Fibroblast of pulmonary artery (primary cell): ENCODE data around the gene RGS3.

Experiments
- DNase-seq: peaks from one replicate; pipeline ENCODE4 v3.0.0-alpha.2; 2010; ENCODE audit warnings: low read depth
- H3K4me3 ChIP-seq: replicated peaks from 2 replicates; pipeline ENCODE4 v1.5.1; 2011; ENCODE audit warnings: low read depth, mild to moderate bottlenecking, control low read depth, low read length, moderate library complexity
- CTCF ChIP-seq: IDR thresholded peaks from 2 replicates; pipeline ENCODE4 v1.5.1; 2011; ENCODE audit warnings: mild to moderate bottlenecking, control low read depth, low read length, inconsistent platforms; ENCODE audit errors: missing control alignments

The RGS3 gene

GRCh38 chr9:113479174-113479621 lies 15.7 kb downstream of the RGS3 start:
- no peak for TF ChIP-seq CTCF
- no peak for DNase-seq

GRCh38 chr9:113480612-113481011 lies 17.1 kb downstream of the RGS3 start:
- no peak for TF ChIP-seq CTCF
- no peak overlapping the region for H3K4me3 ChIP-seq
- DNase-seq: no peak

More at GRCh38 chr9:113479174-113479621, 15.7 kb downstream of the RGS3 start:
- no peak overlapping the region for H3K4me3 ChIP-seq

- no peak overlapping the region for H3K4me3 ChIP-seq
- no peak for DNase-seq
- TF ChIP-seq CTCF: no peak
These were observed 17.8 kb downstream of the RGS3 start for GRCh38 chr9:113481176-113481787.

GRCh38 chr9:113482341-113482740 lies 18.8 kb downstream of the RGS3 start:
- TF ChIP-seq CTCF: no peak
- no peak overlapping the region for H3K4me3 ChIP-seq
- DNase-seq: no peak

GRCh38 chr9:113482991-113483675 lies 19.6 kb downstream of the RGS3 start:
- no peak overlapping the region for H3K4me3 ChIP-seq
- no peak for TF ChIP-seq CTCF
- DNase-seq: no peak

- DNase-seq: no peak
- H3K4me3 ChIP-seq: no peak overlapping the region
- no peak for TF ChIP-seq CTCF
These were observed 20.2 kb downstream of the RGS3 start for GRCh38 chr9:113483676-113484257.
